Neural progenitor cell (in vitro differentiated cells): ENCODE measurements around the gene WNT8A. TPM values are rescaled to one million over a fixed set of nuclear protein-coding genes. Genes with fewer than 3 reads are reported as not detected.

Source experiments
- DNase-seq: peaks from one replicate; pipeline ENCODE4 v3.0.0-alpha.2; 2016; ENCODE audit warnings: low spot score
- H2AFZ ChIP-seq: fragments of 200-600 bp; sonication (generic); replicated peaks from 2 replicates; pipeline ENCODE4 v1.6.1; 2016; ENCODE audit warnings: antibody characterized with exemption
- H3F3A ChIP-seq: fragments of 200-600 bp; sonication (generic); 2 replicates; pipeline ENCODE4 v1.6.1; 2016; ENCODE audit warnings: antibody characterized with exemption, low read depth
- H3K27ac ChIP-seq: fragments of 200-600 bp; sonication (generic); 2 replicates; pipeline ENCODE4 v1.5.1; 2016; ENCODE audit warnings: mild to moderate bottlenecking
- H3K27me3 ChIP-seq: fragments of 200-600 bp; sonication (generic); 2 replicates; pipeline ENCODE4 v1.6.1; 2016; ENCODE audit warnings: mild to moderate bottlenecking, moderate library complexity
- H3K36me3 ChIP-seq: fragments of 200-600 bp; sonication (generic); 2 replicates; pipeline ENCODE4 v1.5.1; 2016
- H3K4me1 ChIP-seq: fragments of 200-600 bp; sonication (generic); 2 replicates; pipeline ENCODE4 v1.6.1; 2016; ENCODE audit warnings: mixed run types
- H3K4me2 ChIP-seq: fragments of 200-600 bp; sonication (generic); 2 replicates; pipeline ENCODE4 v1.6.1; 2016
- H3K4me3 ChIP-seq: fragments of 200-600 bp; sonication (generic); 2 replicates; pipeline ENCODE4 v1.5.1; 2016
- H3K79me2 ChIP-seq: fragments of 200-600 bp; sonication (generic); 2 replicates; pipeline ENCODE4 v1.6.1; 2016; ENCODE audit warnings: low read depth
- H3K9ac ChIP-seq: fragments of 200-600 bp; sonication (generic); 2 replicates; pipeline ENCODE4 v1.6.1; 2016
- H3K9me3 ChIP-seq: fragments of 200-600 bp; sonication (generic); 2 replicates; pipeline ENCODE4 v1.5.1; 2016; ENCODE audit warnings: low read depth
- H4K20me1 ChIP-seq: fragments of 200-600 bp; sonication (generic); 2 replicates; pipeline ENCODE4 v1.6.1; 2016; ENCODE audit warnings: low read depth
- H3K27ac Mint-ChIP-seq: 3 replicates; pipeline ENCODE4 v1.8.0; 2021; ENCODE audit warnings: mixed read lengths
- H3K27me3 Mint-ChIP-seq: 2 replicates; pipeline ENCODE4 v1.8.0; 2022; ENCODE audit warnings: low read depth, mild to moderate bottlenecking, inconsistent platforms, moderate library complexity, mixed read lengths; ENCODE audit not compliant: insufficient read depth
- H3K36me3 Mint-ChIP-seq: 3 replicates; pipeline ENCODE4 v1.8.0; 2021; ENCODE audit warnings: mixed read lengths
- H3K4me1 Mint-ChIP-seq: 3 replicates; pipeline ENCODE4 v1.8.0; 2021; ENCODE audit warnings: mixed read lengths
- H3K4me3 Mint-ChIP-seq: 3 replicates; pipeline ENCODE4 v1.8.0; 2021; ENCODE audit warnings: mild to moderate bottlenecking, moderate library complexity, mixed read lengths
- H3K9me3 Mint-ChIP-seq: 3 replicates; pipeline ENCODE4 v1.8.0; 2020; ENCODE audit warnings: mixed read lengths
- EZH2 ChIP-seq: fragments of 200-600 bp; sonication (generic); IDR thresholded peaks from 2 replicates; pipeline ENCODE4 v1.6.1; 2017; ENCODE audit warnings: antibody characterized with exemption, mild to moderate bottlenecking, moderate library complexity
- EZH2phosphoT487 ChIP-seq: fragments of 200-600 bp; sonication (generic); IDR thresholded peaks from 2 replicates; pipeline ENCODE4 v1.6.1; 2017; ENCODE audit warnings: antibody characterized with exemption
- total RNA-seq: library from RNA; depleted of rRNA; stranded (reverse); fragments of >200 nt; gene quantifications from 2 replicates; pipeline ENCODE4 v1.2.3, GENCODE V29; 2015; ENCODE audit warnings: low replicate concordance
- TF ChIP-seq, protein P1 (sequence below): fragments of 200-600 bp; sonication (generic); IDR thresholded peaks from 2 replicates; pipeline ENCODE4 v1.5.1; 2017; ENCODE audit warnings: antibody characterized with exemption, mild to moderate bottlenecking

Gene WNT8A
- total RNA-seq, 1 donor from 2014 or later, result not detected

DNA sequence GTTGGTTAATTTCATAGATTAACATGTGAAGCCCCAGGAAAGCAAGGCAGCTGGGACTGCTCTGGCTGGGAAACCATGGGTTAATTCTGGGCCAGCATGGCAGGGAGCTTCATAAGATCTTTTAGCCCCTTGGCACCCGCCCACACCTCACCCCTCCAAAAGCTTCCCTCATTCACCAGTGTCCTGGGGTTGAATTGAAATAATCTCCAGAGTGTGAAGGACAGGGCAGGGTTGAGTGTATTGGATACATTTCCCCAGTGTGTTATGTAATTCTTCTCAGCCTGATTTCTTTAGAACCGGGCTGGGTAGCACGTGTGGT, 19.4 kb downstream of the WNT8A start:
- H3K79me2 ChIP-seq, result no peaks in the 10 kb centered on the region
- no peak overlapping the region for H3K9ac ChIP-seq
- Mint-ChIP-seq H3K9me3 (no peaks in the 10 kb centered on the region), H3K27ac (no peak overlapping the region), H3K4me3 (no peak overlapping the region), H3K27me3 (no peaks in the 10 kb centered on the region), H3K4me1 (peaks cover 19% of the 10 kb centered on the region), H3K36me3 (no peaks in the 10 kb centered on the region)
- H3K27ac ChIP-seq, result no peak overlapping the region
- no peak overlapping the region for H3K4me3 ChIP-seq
- H3K9me3 ChIP-seq, result no peaks in the 10 kb centered on the region
- no peak overlapping the region for H3K4me2 ChIP-seq
- H3K4me1 ChIP-seq, result peaks cover 6% of the 10 kb centered on the region
- H2AFZ ChIP-seq, result peak overlapping the region; percentile 79
- no peaks in the 10 kb centered on the region for H3F3A ChIP-seq
- H3K27me3 ChIP-seq, result no peaks in the 10 kb centered on the region
- TF ChIP-seq EZH2 (no peak), EZH2phosphoT487 (no peak)
- TF ChIP-seq, protein P1, sequence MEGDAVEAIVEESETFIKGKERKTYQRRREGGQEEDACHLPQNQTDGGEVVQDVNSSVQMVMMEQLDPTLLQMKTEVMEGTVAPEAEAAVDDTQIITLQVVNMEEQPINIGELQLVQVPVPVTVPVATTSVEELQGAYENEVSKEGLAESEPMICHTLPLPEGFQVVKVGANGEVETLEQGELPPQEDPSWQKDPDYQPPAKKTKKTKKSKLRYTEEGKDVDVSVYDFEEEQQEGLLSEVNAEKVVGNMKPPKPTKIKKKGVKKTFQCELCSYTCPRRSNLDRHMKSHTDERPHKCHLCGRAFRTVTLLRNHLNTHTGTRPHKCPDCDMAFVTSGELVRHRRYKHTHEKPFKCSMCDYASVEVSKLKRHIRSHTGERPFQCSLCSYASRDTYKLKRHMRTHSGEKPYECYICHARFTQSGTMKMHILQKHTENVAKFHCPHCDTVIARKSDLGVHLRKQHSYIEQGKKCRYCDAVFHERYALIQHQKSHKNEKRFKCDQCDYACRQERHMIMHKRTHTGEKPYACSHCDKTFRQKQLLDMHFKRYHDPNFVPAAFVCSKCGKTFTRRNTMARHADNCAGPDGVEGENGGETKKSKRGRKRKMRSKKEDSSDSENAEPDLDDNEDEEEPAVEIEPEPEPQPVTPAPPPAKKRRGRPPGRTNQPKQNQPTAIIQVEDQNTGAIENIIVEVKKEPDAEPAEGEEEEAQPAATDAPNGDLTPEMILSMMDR, result no peak
- no peaks in the 10 kb centered on the region for H4K20me1 ChIP-seq
- DNase-seq, result no peak
- no peaks in the 10 kb centered on the region for H3K36me3 ChIP-seq

DNA sequence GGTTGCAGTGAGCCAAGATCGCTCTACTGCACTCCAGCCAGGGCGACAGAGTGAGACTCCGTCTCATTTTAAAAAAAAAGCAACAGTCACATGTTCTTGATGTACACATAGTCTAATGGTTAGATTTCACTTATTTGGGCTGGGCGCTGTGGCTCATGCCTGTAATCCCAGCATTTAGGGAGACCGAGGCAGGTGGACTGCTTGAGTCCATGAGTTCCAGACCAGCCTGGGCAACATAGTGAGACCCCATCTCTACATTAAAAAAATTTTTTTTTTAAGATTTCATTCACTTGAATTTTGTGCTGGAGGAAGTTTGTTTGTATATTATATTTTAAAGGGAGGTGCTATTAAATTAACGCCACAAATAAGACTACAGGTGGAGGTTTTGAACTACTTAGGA, 21.9 kb downstream of the WNT8A start:
- Mint-ChIP-seq H3K27me3 (peaks cover 5% of the 10 kb centered on the region), H3K4me1 (peaks cover 27% of the 10 kb centered on the region), H3K4me3 (no peak overlapping the region), H3K36me3 (no peaks in the 10 kb centered on the region), H3K9me3 (no peaks in the 10 kb centered on the region), H3K27ac (no peak overlapping the region)
- Histone ChIP-seq H3K9me3 (no peaks in the 10 kb centered on the region), H3K4me3 (no peak overlapping the region), H4K20me1 (no peaks in the 10 kb centered on the region), H3K27ac (no peak overlapping the region), H3K79me2 (no peaks in the 10 kb centered on the region), H3K36me3 (no peaks in the 10 kb centered on the region), H3F3A (peaks cover 11% of the 10 kb centered on the region), H3K9ac (no peak overlapping the region), H3K4me1 (peaks cover 17% of the 10 kb centered on the region), H3K27me3 (no peaks in the 10 kb centered on the region), H3K4me2 (no peak overlapping the region), H2AFZ (no peak overlapping the region)
- TF ChIP-seq, protein P1, result no peak
- TF ChIP-seq EZH2 (no peak), EZH2phosphoT487 (no peak)
- no peak for DNase-seq

DNA sequence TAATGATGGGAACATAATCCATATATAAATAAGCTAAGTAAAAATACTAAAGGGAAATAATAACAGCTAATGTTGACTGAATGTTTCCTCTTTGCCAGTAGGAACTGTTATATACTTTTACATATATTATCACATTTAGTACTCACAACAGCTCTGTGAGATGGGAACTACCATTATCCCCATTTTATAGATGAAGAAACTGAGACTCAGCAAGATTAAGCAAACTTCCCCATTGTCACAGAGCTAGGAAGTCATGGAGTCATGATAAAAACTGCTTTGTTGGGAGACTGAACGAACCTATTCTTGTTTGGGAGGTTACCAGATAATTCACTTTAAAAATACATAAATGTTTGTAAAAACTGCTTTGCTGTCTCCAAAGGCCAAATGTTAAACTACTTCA, 23.4 kb downstream of the WNT8A start:
- no peak overlapping the region for H3K4me2 ChIP-seq
- H3K4me3 Mint-ChIP-seq, result no peak overlapping the region

More for the DNA sequence above, 23.4 kb downstream of the WNT8A start:
- H3K79me2 ChIP-seq, result no peaks in the 10 kb centered on the region
- no peak overlapping the region for H3K9ac ChIP-seq
- H3K27ac Mint-ChIP-seq, result no peak overlapping the region
- H3K9me3 ChIP-seq, result no peaks in the 10 kb centered on the region
- peaks cover 21% of the 10 kb centered on the region for H3K4me1 ChIP-seq
- no peak for TF ChIP-seq EZH2
- TF ChIP-seq EZH2phosphoT487, result no peak
- TF ChIP-seq, protein P1, result no peak
- H3K27ac ChIP-seq, result no peak overlapping the region
- peaks cover 30% of the 10 kb centered on the region for H3K4me1 Mint-ChIP-seq
- no peaks in the 10 kb centered on the region for H4K20me1 ChIP-seq
- peaks cover 5% of the 10 kb centered on the region for H3K27me3 Mint-ChIP-seq
- no peak for DNase-seq
- no peaks in the 10 kb centered on the region for H3K9me3 Mint-ChIP-seq
- no peaks in the 10 kb centered on the region for H3K36me3 ChIP-seq
- no peaks in the 10 kb centered on the region for H3K27me3 ChIP-seq
- no peak overlapping the region for H3K4me3 ChIP-seq
- no peaks in the 10 kb centered on the region for H3K36me3 Mint-ChIP-seq
- H2AFZ ChIP-seq, result no peak overlapping the region
- H3F3A ChIP-seq, result peaks cover 22% of the 10 kb centered on the region
